ENCODE results near the gene MTMR10.

MTMR10 gene

DNA sequence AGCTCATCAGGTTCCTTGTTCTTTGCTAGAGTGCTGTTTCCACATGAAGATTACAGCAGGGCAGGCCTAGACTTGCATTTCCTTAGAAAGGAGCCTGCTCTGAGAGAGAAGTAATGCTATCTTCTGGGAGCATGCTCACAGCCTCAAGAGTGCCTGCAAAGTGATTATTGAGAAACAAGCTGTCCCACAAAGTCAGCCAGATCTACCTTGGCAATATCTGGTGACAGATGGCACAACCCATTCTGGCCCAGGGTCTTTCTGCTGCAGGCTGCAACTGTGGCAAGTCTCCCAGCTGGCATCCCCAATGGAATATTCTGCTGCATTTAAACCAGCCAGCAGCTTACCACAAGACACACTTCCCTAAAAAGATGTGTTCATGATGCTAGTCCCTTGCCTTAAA is 29.3 kb downstream of the MTMR10 start:
- no peak for DNase-seq (ENCODE audit: low spot score)
- TF ChIP-seq CTCF (IDR thresholded peaks at IDR 0.05; ENCODE audit: extremely low read depth, missing control alignments), result no peak

DNA sequence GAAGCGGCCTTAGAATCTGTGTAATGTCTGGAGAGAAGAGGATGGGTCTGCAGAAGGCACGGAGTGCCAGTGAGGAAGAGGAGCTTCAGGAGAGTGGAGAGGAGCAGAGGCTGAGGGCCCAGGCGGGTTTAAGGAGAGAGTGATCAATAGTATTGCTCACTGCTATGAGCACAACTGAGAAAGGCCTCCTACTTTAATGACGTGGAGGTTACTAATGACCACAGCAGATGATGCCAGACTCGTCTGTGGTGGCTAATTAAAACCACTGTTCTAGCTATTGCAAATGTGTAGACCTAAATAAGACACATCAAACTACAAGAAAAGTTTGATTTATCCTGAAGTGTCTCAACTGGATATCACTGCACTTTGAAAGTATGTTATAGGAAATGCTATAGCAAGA is 33.2 kb downstream of the MTMR10 start:
- no peak for DNase-seq (ENCODE audit: low spot score)
- no peak for TF ChIP-seq CTCF (IDR thresholded peaks at IDR 0.05; ENCODE audit: extremely low read depth, missing control alignments)

GRCh38 chr15:30956216-30957124 is 35.0 kb downstream of the MTMR10 start:
- DNase-seq (ENCODE audit: low spot score), result no peak
- TF ChIP-seq CTCF (IDR thresholded peaks at IDR 0.05; ENCODE audit: extremely low read depth, missing control alignments), result no peak

DNA sequence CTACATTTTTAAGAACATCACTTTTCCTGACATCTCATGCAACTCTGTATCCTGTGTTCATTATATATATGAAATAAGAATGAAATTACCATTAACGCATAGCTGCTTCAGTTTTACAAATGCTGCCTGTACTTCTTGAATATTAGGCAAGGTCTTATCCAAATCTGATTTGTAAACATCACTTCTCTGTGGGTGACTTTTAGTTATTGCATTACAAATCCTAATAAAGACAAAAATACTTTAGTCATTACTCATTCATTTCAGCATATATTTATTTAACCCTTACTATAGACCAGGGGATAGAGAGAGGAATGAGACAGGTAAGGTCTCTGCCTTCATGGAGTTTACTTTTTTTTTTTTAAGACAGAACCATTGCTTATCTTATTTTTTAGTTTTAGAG is 36.8 kb downstream of the MTMR10 start:
- no peak for TF ChIP-seq CTCF (IDR thresholded peaks at IDR 0.05; ENCODE audit: extremely low read depth, missing control alignments)
- DNase-seq (ENCODE audit: low spot score), result no peak

DNA sequence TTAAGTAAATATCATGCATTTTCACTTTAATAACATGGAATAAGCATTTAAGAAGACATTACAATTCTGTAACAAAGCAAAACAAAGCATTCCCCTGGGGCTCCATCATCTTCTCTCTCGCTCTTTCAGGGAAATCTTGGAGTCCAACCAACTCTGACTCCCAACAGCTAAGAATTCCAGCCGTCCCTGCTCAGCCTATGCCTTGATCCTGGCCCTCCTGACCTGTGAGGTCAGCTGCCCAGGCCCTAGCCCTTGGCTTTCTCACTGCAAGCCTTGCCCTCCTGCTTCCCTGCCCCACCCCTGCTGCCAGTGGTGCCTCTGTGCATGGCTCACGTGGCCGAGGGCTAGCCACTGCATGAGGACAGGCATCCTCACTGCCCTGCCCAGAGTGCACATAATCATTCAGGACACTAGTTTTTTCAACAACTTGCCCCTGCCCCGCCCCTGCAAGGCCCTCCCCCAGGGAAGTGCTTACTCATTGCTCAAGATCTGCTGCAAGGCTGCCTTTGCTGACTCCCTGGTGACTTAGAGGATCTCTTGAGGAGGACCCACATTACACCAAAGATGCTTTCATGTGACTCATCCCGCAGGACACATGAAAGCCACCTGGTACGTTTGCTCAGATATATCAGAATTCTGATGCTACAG is 37.6 kb downstream of the MTMR10 start:
- DNase-seq (ENCODE audit: low spot score), result no peak

DNA sequence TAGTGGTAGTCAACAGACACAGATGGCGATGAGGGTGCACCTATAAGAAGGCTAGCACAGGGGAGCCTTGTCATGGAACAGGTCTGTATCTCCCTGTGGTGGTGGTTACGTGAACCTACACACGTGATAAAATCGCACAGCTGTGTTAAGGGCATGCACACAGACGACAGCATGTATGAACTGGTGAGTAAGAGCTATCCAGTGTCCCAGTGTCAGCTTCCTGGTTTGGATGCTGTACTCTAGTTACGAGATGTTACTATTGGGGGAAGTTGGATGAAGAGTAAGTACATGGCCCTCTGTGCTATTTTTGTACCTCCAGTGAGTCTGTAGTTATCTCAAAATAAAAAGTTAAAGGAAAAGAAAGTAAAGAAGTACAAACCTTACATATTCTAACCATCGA is 38.2 kb downstream of the MTMR10 start:
- no peak for TF ChIP-seq CTCF (IDR thresholded peaks at IDR 0.05; ENCODE audit: extremely low read depth, missing control alignments)
- DNase-seq (ENCODE audit: low spot score), result no peak

More for the DNA sequence above, 37.6 kb downstream of the MTMR10 start:
- no peak for TF ChIP-seq CTCF (IDR thresholded peaks at IDR 0.05; ENCODE audit: extremely low read depth, missing control alignments)

GRCh38 chr15:30943654-30944335 is 47.6 kb downstream of the MTMR10 start:
- no peak for DNase-seq (ENCODE audit: low spot score)
- TF ChIP-seq CTCF (IDR thresholded peaks at IDR 0.05; ENCODE audit: extremely low read depth, missing control alignments), result no peak
